ACC112 (cell line): ENCODE results near the gene MARS2.
"Not testable (repeated sequence)": the region's sequence is repeated elsewhere in the genome, so short reads cannot be mapped to it uniquely, and the experiment has no call there.

ENCODE experiments used
- H2AFZ ChIP-seq: fragments of 200-600 bp; sonication (generic); one replicate; pipeline ENCODE4 v1.6.0; 2017; ENCODE audit warnings: antibody characterized with exemption, low read length; ENCODE audit not compliant: unreplicated experiment
- H3K27ac ChIP-seq: fragments of 200-600 bp; sonication (generic); 2 replicates; pipeline ENCODE4 v1.5.1; 2014; ENCODE audit warnings: low read depth, mild to moderate bottlenecking, antibody characterized with exemption, low read length, moderate library complexity
- H3K27me3 ChIP-seq: fragments of 200-600 bp; sonication (generic); 2 replicates; pipeline ENCODE4 v1.6.1; 2014; ENCODE audit warnings: mild to moderate bottlenecking, antibody characterized with exemption, low read length, moderate library complexity, mixed read lengths; ENCODE audit not compliant: insufficient read depth
- H3K36me3 ChIP-seq: fragments of 200-600 bp; sonication (generic); 2 replicates; pipeline ENCODE4 v1.6.1; 2016; ENCODE audit warnings: mild to moderate bottlenecking, antibody characterized with exemption, low read length, moderate library complexity, mixed read lengths; ENCODE audit not compliant: insufficient read depth
- H3K4me1 ChIP-seq: fragments of 200-600 bp; sonication (generic); one replicate; pipeline ENCODE4 v1.6.1; 2016; ENCODE audit warnings: low read length, mixed read lengths; ENCODE audit not compliant: insufficient read depth, unreplicated experiment, control insufficient read depth
- H3K4me3 ChIP-seq: fragments of 200-600 bp; sonication (generic); 2 replicates; pipeline ENCODE4 v1.5.1; 2014; ENCODE audit warnings: mild to moderate bottlenecking, low read depth, low read length
- H3K79me2 ChIP-seq: fragments of 200-600 bp; sonication (generic); one replicate; pipeline ENCODE4 v1.6.0; 2016; ENCODE audit warnings: low read length; ENCODE audit not compliant: control insufficient read depth, unreplicated experiment, insufficient read depth

MARS2 gene

GRCh38 chr2:197675246-197675645 is 29.9 kb upstream of the MARS2 start, which contains the start of gene RFTN2:
RFTN2 (minus strand) TSS chr2:197675587; CDS start chr2:197675458, 129 bp downstream.
- Histone ChIP-seq H3K27ac (peak within 1 kb of the TSS; percentile 38), H2AFZ (peak within 1 kb of the TSS; percentile 66), H3K36me3 (no peaks in the 10 kb centered on the region), H3K4me3 (peak within 1 kb of the TSS; percentile 78), H3K79me2 (no peaks in the 10 kb centered on the region), H3K27me3 (no peaks in the 10 kb centered on the region), H3K4me1 (peaks cover 26% of the 10 kb centered on the region)

GRCh38 chr2:197675711-197676188 is 29.4 kb upstream of the MARS2 start:
- no peaks in the 10 kb centered on the region for H3K79me2 ChIP-seq
- peak overlapping the region; percentile 78 for H3K4me3 ChIP-seq
- peak overlapping the region; percentile 40 for H2AFZ ChIP-seq
- no peaks in the 10 kb centered on the region for H3K36me3 ChIP-seq
- peak overlapping the region; percentile 38 for H3K27ac ChIP-seq
- no peaks in the 10 kb centered on the region for H3K27me3 ChIP-seq
- peaks cover 26% of the 10 kb centered on the region for H3K4me1 ChIP-seq

GRCh38 chr2:197677056-197677455 is 28.1 kb upstream of the MARS2 start:
- Histone ChIP-seq H3K4me1 (peaks cover 26% of the 10 kb centered on the region), H3K79me2 (no peaks in the 10 kb centered on the region), H3K27ac (no peak overlapping the region), H3K4me3 (no peak overlapping the region), H3K27me3 (no peaks in the 10 kb centered on the region), H2AFZ (no peak overlapping the region), H3K36me3 (no peaks in the 10 kb centered on the region)

GRCh38 chr2:197677483-197677882 is 27.7 kb upstream of the MARS2 start:
- Histone ChIP-seq H3K27ac (no peak overlapping the region), H3K79me2 (no peaks in the 10 kb centered on the region), H2AFZ (no peak overlapping the region), H3K36me3 (no peaks in the 10 kb centered on the region), H3K4me3 (no peak overlapping the region), H3K4me1 (peaks cover 26% of the 10 kb centered on the region), H3K27me3 (no peaks in the 10 kb centered on the region)

- not testable (repeated sequence) for H3K4me1 ChIP-seq, H3K79me2 ChIP-seq, H2AFZ ChIP-seq, H3K4me3 ChIP-seq, H3K36me3 ChIP-seq, H3K27me3 ChIP-seq, H3K27ac ChIP-seq
Measured at GRCh38 chr2:197695206-197695605, 10.0 kb upstream of the MARS2 start.

- not testable (repeated sequence) for H2AFZ ChIP-seq, H3K79me2 ChIP-seq, H3K4me3 ChIP-seq, H3K4me1 ChIP-seq, H3K36me3 ChIP-seq, H3K27ac ChIP-seq, H3K27me3 ChIP-seq
Measured at GRCh38 chr2:197695971-197696370, 9.2 kb upstream of the MARS2 start.

GRCh38 chr2:197696571-197696970 is 8.6 kb upstream of the MARS2 start:
- not testable (repeated sequence) for H3K27ac ChIP-seq, H3K4me1 ChIP-seq, H3K27me3 ChIP-seq, H2AFZ ChIP-seq, H3K79me2 ChIP-seq, H3K4me3 ChIP-seq, H3K36me3 ChIP-seq

GRCh38 chr2:197699724-197700123 is 5.4 kb upstream of the MARS2 start:
- H3K4me3 ChIP-seq, H2AFZ ChIP-seq, H3K27me3 ChIP-seq, H3K27ac ChIP-seq, H3K79me2 ChIP-seq, H3K4me1 ChIP-seq, H3K36me3 ChIP-seq: not testable (repeated sequence)

- H3K4me1 ChIP-seq, result no peaks in the 10 kb centered on the region
- no peaks in the 10 kb centered on the region for H3K27me3 ChIP-seq
- H3K79me2 ChIP-seq, result peaks cover 5% of the 10 kb centered on the region
- no peak overlapping the region for H2AFZ ChIP-seq
- H3K27ac ChIP-seq, result no peak overlapping the region
- H3K36me3 ChIP-seq, result no peaks in the 10 kb centered on the region
- no peak overlapping the region for H3K4me3 ChIP-seq
Measured at GRCh38 chr2:197700960-197701359, 4.2 kb upstream of the MARS2 start.

GRCh38 chr2:197704434-197705120 is 592 bp upstream of the MARS2 start:
- Histone ChIP-seq H3K4me3 (peak overlapping the region; percentile 79), H3K27ac (no peak overlapping the region), H3K36me3 (no peaks in the 10 kb centered on the region), H3K4me1 (peaks cover 7% of the 10 kb centered on the region), H3K27me3 (no peaks in the 10 kb centered on the region), H2AFZ (peak overlapping the region; percentile 35), H3K79me2 (peaks cover 35% of the 10 kb centered on the region)
